HG02943 (cell line): ENCODE data around the gene URI1.
"Not testable (repeated sequence)": the region's sequence is repeated elsewhere in the genome, so short reads cannot be mapped to it uniquely, and the experiment has no call there.

Experiments used
- ATAC-seq: cut with Tn5 transposase; IDR thresholded peaks from one replicate; pipeline ENCODE4 v1.9.1; 2021; ENCODE audit warnings: mild to moderate bottlenecking, low read depth, moderate library complexity; ENCODE audit not compliant: unreplicated experiment

URI1 gene

DNA sequence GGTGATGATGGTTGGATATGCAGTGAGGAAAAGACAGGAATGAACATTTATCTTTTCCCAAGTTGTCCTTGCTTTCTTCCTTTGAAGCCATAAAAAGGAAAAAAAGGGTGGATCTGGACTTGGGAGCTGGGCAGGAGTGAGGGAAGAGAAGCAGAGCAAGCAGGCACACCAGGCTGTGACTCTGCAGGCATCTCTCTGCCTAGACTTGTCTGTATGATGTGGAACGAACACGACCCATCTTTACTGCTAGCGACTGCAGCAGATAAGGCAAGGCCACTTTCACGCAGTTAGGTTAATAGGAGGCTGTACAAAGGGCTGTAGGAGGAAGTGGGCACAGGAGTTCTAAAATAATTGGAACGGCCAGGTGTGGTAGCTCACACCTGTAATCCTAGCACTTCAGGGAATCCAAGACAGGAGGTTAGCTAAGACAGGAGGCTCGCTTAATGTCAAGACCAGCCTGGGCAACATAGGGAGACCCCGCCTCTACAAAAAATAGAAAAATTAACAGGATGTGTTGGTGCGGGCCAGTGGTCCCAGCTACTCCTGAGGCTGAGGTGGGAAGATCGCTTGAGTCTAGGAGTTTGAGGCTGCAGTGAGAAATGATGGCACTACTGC lies 961 bp upstream of the URI1 start:
- ATAC-seq = no peak

DNA sequence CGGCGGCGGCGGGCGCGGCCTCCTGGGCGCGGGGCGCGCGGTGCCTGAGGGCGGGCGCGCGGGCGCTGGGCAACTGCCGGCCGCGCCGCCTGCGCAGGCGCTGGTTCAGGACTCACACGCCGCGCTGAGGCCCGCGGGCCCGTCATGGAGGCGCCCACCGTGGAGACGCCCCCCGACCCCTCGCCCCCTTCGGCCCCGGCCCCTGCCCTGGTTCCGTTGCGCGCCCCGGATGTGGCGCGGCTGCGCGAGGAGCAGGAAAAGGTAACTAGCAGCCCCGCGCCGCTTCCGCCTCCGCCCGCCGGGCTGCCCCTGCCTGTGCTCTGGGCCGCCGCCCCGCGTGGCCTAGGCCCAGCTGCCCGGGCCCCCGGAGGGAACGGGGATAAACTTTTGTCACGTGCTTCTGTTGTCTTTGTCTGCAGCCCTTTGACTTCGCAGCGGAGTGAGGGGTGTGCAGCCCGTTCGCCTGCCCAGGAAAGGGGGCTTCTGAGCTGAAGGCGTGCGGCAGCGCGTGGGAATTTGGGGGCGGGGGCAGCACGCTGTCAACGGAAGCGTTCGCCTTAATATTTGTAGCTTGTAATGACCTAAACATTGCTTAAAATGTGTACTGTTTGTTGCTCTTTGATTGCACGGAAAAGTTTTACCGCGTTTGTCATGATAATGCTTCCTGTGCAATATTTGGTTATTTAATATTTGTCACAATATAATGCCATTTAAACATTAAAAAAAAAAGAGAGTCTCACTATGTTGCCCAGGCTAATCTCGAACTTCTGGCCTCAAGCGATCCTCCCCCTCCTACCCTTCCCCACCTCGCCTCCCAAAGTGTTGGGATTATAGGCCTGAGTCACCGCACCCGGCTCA lies 594 bp downstream of the URI1 start:
- ATAC-seq = peak; percentile 63

DNA sequence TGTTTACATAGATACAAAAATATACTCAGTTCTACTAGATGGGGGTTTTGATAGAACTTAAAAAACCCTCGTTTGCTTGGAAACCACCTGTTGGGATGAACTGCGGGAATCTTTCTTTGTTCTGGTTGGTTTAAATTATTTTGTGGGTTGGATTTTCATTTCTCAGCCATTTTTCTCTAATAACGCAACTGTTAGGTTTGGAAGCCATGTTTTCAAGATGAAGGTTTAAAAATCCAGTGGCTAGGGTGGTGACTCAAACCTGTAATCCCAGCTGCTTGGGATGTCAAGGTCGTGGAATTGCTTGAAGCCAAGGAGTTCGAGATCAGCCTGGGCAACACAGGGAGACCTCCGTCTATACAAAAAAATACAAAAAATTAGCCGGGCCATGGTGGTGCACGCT lies 1.6 kb downstream of the URI1 start:
- no peak for ATAC-seq

DNA sequence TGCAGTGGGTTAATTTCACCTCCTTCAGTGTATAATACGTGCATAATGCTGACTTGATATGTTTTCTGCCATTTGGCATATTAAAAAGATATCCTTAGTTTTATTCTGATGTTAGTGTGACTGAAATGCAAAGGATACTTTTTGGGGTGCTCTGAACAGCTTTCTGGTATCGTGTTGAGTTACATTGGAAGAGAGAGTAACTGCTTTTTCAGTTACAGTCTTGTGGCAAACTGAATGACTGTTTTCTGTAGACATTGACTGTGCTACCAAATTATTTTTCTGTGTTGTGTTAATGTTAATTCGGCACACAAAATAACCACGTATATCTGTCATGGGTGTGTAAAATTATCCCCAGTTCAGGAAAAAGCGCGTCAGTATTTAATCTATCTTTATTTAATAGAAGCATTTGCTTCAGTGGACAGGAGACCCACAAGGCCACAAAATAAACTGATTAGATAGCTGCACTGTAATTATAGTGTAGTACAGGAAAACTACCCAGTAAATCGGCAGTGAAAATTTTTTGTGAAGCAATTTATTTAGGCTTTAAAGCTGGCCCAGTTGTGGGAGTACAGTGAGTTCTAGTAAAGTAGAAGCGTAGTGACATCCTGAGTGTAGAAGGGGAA lies 2.5 kb downstream of the URI1 start:
- ATAC-seq = no peak

DNA sequence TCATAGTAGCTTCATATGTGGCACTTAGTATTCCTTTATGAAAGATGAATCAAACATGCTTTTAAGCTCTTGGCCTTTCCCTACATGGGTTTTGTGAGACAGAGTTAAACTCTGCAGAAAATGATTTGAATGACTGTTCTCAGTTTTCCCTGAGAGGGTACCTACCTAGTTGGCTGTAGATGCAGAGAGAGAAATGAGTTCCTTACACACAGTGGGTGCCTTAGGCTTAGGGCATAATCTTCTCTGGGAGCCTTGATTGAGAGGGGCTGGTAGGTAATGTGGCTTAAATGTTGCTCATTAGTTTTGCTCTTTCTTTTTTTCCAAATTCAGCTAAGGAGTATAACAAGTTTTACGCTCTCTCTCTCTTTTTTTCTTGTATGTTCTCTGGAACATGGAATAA lies 3.0 kb downstream of the URI1 start:
- ATAC-seq = no peak

DNA sequence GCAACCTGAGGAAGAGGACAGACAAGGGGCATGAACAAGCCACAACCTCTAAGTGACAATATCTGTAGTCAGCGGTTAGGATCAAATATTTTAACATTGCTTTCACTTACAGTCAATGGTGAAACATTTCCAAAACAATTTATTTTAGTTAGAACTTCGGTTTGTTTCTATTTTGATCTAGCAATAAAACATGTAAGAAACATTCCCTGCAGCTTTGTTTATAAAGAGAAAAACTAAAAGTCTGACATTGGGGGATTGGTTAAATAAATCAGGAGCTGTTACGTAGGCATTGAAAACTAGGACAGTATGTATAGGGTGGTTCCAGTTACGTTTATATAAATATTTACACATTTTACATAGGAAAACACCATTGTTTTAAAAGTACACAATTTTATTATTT lies 3.4 kb downstream of the URI1 start:
- no peak for ATAC-seq

DNA sequence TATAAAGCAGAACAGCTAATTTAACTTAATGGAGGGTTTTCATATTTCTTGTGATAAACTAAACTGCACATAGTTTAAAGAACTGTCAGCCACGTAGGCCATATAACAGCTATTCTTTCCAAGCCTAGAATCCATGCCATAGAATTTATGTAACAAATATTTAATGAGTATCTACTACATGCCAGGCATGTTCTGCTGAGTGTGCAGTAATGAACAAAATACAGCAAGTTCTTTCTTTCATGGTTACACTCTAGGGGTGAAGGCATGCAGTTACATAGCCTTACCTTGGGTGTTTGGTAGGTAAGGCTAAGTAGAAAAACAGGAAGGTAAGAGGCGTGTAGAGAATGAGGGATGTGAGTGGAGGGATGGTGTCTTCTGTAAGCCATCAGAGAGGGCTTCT lies 4.6 kb downstream of the URI1 start:
- ATAC-seq = no peak

DNA sequence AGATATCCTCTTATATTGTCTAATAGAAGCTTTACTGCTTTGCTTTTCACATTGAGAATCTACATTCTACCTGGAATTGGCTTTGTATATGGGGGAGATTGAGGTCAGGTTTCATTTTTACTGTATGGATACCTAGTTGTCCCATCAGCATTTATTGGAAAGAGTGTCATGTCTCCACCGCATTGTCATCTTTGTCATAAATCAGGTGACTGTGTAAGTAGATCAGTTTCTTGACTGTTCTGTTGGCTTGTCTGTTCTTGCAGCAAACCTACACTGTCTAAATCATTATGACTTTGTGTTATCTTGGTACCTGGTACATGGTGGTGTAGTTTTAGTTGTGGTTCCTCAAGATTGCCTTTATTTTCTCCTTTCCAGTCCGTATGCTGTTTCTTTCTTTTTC lies 5.8 kb downstream of the URI1 start:
- no peak for ATAC-seq

DNA sequence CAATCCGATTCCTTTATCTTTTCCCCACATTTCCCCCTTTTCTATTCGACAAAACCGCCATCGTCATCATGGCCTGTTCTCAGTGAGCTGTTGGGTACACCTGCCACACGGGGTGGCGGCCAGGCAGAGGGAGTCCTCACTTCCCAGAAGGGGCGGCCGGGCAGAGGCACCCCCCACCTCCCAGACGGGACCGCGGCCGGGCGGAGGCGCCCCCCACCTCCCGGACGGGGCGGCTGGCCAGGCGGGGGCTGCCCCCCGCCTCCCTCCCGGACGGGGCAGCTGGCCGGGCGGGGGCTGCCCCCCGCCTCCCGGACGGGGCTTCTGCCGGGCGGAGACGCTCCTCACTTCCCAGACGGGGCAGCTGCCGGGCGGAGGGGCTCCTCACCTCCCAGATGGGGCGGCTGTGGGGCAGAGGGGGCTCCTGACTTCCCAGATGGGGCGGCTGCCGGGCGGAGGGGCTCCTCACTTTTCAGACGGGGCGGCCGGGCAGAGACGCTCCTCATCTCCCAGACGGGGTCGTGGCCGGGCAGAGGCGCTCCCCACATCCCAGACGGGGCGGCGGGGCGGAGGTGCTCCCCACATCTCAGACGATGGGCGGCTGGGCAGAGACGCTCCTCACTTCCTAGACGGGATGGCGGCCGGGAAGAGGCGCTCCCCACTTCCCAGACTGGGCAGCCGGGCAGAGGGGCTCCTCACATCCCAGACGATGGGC lies 6.9 kb downstream of the URI1 start:
- not testable (repeated sequence) for ATAC-seq

DNA sequence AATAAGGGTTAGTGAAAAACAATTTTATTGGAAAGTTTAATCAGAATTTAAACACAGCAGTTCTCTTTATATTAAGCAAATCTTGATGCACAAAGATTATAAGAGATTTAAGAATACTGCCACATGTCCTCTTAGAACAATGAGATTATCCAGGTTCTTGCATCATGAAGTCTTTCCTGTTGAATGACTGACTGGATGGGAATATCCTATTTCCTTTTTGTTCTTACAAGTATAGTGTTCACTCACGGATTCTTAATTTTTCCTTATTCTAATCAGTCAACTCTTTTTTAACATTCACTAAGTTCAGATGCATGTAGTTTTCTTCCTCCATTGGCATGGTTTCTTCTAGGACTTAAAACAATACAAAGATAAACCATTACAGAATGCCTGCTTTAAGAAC lies 10.1 kb downstream of the URI1 start:
- no peak for ATAC-seq

DNA sequence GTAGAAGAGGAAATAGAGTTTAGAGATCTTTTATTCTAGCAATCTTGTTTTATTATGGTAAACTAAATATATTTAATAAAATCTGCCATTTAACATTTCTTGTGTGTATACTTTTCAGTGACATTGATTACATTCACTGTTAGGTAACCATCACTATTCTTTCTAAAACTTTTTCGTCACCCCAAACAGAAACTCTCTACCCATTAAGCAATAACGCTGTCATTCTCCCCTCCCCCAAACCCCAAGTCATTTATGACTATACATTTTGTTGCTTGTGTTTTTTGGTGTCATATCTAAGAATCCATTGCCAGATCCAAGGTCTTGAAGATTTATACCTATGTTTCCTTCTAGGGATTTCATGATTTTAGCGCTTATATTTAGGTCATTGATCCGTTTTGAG lies 10.6 kb downstream of the URI1 start:
- no peak for ATAC-seq

DNA sequence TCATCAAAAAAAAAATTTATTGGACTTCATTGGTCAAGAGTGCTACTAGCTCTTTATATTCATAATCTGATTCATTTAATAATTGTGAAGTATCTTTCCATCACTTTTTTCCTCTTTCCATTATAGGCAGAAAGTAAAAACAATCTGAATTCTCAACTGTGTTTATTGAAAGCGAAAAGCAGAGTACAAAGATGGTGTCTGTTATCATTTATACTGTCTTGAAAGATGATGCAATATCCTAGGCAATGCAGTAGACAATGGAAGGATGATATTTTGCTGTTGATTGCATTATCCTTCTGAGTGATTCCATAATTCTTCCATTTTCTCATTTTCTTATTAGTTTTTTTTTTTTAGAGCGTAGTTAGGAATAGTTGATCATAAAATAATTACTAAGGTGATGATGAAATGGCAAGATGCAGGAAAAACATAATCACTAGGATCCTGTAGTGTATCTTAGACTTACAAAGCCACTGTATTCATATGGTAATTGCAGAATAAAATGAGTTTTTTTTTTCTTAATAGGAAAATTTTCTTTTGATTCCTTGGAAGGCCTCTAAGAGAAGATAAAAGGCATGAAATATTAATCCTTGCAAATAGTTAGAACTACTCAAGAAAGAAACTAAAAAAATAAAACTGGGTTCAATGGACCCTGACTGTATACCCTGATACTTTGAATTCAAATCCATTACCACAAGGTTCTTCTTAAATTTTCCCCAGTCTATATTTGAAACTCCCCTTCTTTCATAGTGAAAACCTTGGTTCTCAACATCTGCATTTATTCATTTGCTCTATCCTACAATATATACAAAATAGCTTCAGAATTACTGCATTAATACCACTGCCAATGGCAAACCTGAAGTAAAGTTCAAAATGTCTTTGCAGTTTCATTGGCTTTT lies 11.6 kb downstream of the URI1 start:
- ATAC-seq = no peak

DNA sequence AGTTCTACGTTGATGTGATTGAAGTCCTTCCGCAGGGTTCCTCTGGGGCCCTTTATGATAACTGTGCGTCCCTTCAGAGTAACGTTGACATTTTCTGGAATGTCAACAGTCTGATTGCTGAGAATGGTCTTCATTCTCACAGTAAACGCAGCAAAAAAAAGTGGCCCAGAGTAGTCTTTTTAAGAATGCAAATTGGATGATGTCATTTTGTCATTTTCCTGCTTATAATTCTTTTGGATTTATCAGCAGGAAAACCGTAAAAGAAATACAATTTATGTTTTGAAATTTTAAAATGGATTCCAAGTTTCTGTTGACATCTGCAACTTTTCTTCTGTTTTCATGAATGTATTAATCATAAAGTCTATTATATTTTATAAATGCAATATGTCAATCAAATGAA lies 14.8 kb downstream of the URI1 start:
- ATAC-seq = no peak

DNA sequence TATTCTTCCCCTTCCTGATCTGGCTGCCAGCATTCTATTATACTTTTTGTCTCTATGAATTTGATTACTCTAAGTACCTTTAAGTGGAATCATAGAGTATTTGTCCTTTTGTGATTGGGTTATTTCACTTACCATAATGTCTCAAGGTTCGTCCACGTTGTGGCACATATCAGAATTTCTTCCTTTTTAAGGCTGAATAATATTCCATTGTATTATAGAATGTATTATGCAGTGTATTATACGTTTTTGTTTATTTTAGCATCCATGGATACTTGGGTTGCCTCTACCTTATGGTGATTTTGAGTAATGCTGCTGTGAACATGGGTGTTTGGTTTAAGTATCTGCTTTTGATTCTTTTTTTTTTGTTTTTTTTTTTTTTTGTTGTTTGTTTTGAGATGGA lies 19.3 kb downstream of the URI1 start:
- no peak for ATAC-seq

DNA sequence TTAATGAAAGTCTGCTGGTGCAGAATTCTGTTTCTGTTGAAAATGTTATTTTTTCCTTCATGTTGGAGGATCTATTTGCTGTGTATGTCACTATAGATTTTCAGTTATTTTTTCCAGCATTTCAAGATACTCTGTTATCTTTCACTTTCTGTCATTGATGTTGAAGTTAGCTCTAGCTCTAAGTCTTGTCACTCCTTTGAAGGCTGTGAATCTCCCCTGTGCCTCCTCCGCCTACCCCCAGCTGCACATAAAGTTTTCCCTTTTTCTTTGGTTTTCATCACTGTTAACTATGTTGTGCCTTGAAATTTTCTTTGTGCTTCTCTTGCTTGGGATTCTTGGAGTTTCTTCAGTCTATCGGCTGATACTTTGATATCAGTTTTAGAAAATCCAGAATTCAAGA lies 20.8 kb downstream of the URI1 start:
- ATAC-seq = no peak

DNA sequence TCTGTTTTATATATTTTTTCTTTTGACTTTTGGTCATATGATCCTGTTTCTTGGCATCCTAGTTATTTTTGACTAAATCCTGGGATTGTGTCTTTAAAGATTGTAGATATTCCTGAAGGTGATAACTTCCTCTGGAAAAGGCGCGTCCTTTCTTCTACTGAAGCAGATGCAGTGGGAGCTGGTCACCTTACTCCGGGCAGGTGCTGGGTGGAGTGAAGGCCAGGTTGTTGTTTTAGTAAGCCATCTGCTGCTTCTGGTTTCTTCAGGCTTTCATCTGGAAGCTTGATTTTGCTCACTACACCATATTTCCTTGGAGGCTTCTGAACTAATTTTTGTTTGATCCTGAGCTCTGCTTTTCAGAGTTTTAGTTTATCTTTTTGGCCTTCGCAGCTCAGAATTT lies 21.5 kb downstream of the URI1 start:
- no peak for ATAC-seq

DNA sequence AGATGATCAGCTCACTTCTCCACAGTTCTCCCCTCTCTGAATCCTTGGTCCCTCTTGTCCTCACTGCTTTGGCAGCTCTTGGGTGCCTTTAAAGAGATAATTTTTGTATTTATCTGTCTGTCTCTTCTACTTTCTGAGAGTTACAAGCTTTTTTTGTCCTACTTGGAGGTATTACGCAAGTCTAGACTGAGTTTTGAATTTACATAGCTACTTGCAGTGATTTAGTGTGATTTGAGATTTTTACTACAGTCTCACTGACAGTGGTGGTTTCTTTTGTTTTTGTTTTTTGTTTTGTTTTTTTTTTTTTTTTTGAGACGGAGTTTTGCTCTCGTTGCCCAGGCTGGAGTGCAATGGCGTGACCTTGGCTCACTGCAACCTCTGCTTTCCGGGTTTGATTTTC lies 22.1 kb downstream of the URI1 start:
- no peak for ATAC-seq

DNA sequence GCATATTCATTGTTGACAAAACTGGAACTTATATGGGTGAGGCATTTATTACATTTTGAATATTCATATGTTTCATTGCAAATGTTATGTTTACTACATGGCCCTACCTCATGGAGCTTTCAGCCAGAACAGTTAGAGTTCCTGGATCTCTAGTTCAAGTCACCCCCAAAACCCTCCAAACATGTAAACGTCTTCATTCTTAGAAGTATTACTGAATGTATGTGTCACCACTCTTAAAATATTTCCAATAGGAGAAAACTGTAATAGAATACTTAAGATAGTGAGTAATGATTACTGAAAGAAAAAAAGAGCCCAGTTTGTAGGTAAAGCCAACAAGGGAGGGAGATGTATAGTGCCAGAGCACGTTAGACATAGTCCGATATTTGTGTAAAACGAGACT lies 23.5 kb downstream of the URI1 start:
- ATAC-seq = no peak

DNA sequence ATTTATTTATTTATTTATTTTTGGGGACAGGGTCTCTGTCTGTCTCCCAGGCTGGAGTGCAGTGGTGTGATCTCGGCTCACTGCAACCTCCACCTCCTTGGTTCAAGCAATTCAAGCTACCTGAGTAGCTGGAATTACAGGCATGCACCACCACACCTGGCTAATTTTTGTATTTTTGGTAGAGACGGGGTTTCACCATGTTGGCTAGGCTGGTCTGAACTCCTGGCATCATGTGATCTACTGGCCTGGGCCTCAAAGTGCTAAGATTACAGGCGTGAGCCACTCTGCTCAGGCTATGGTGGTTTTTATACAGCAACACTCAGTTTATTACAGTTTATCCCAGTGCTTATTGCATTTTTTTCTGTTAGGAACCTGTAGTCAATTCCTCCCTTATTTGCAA lies 24.1 kb downstream of the URI1 start:
- not testable (repeated sequence) for ATAC-seq

DNA sequence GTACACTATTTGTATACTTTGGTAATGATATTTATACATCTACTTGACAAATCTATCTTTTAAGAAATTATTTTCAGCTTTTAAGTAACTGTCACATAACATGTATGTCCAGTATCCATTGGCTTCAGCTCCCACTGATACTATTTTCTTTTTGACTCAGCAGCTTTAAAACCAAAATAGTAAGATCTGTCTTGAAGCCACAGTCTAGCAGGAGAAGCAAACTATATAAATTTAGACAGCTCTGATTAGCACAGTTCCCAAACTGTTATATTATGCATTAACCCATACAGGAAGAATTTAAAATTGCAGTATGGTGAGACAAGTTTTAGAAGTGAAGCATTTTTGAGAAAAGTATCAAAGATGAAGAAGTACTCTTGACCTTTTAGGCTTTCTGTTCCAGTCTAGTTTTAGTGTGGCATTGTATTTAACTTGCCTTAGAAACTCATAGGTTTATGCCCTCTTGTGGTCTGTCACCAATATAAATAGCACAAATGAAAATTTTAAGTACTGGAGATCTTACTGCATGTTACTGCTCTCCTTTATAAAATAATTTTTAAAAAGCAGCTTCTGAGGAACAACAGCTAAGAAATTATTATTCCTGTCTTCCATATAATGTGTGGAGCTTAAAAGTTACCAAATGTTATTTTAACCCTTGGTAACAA lies 24.7 kb downstream of the URI1 start:
- ATAC-seq = no peak
